HL-60 (cell line): ENCODE data around the gene MMP24.

Experiments
- CTCF ChIP-seq: IDR thresholded peaks from one replicate; pipeline ENCODE4 v1.5.1; 2011; ENCODE audit warnings: low read length, control low read depth, inconsistent platforms; ENCODE audit not compliant: insufficient read depth
- GABPA ChIP-seq: IDR thresholded peaks from 2 replicates; pipeline ENCODE4 v1.6.1; 2012; ENCODE audit warnings: low read depth
- POLR2AphosphoS5 ChIP-seq: IDR thresholded peaks from 2 replicates; pipeline ENCODE4 v1.6.1; 2012; ENCODE audit warnings: low read depth
- TF ChIP-seq, protein P1 (sequence below): IDR thresholded peaks from 2 replicates; pipeline ENCODE4 v1.6.1; 2012; ENCODE audit warnings: low read depth; ENCODE audit not compliant: insufficient replicate concordance

DNA sequence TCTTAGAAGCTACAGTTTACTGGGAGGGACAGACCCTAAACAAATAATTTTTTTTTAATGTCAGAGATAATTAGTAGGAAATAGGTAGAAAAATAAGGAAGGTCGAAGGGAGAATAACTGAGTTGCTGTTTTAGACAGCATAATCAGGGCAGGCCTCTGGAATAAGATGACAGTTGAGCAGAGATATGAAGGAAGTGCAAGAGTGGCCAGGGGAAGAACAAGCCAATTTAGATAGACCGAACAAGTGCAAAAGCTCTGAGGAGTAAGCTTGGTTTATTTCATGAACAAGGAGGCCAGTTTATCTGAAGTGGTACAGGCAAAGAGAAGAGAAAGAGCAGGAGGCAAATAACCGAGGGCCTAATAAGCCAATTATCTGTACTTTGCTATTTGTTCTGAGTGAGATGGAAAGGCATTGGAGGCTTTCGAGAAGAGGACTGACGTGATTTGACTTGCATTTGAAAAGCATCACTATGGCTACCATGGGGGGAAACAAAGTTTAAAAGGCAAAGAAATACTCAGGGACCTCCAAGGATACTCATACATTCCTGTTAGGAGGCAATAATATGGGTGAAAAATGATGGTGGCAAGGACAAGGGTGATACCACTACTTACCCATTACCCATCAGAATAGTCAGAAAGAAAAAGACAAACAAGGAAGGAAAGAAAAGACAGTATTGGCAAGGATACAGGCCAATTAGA is 34.9 kb upstream of the MMP24 start:
- TF ChIP-seq CTCF, result no peak
- TF ChIP-seq, protein P1, sequence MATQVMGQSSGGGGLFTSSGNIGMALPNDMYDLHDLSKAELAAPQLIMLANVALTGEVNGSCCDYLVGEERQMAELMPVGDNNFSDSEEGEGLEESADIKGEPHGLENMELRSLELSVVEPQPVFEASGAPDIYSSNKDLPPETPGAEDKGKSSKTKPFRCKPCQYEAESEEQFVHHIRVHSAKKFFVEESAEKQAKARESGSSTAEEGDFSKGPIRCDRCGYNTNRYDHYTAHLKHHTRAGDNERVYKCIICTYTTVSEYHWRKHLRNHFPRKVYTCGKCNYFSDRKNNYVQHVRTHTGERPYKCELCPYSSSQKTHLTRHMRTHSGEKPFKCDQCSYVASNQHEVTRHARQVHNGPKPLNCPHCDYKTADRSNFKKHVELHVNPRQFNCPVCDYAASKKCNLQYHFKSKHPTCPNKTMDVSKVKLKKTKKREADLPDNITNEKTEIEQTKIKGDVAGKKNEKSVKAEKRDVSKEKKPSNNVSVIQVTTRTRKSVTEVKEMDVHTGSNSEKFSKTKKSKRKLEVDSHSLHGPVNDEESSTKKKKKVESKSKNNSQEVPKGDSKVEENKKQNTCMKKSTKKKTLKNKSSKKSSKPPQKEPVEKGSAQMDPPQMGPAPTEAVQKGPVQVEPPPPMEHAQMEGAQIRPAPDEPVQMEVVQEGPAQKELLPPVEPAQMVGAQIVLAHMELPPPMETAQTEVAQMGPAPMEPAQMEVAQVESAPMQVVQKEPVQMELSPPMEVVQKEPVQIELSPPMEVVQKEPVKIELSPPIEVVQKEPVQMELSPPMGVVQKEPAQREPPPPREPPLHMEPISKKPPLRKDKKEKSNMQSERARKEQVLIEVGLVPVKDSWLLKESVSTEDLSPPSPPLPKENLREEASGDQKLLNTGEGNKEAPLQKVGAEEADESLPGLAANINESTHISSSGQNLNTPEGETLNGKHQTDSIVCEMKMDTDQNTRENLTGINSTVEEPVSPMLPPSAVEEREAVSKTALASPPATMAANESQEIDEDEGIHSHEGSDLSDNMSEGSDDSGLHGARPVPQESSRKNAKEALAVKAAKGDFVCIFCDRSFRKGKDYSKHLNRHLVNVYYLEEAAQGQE, result no peak
- TF ChIP-seq POLR2AphosphoS5, result no peak
- TF ChIP-seq GABPA, result no peak
